Muscle layer of duodenum (tissue), 2 donors: ENCODE measurements around the gene TMEM164.

ENCODE experiments used
- H3K27ac ChIP-seq: one replicate; pipeline ENCODE4 v1.7.0; 2013; ENCODE audit warnings: mild to moderate bottlenecking, low read length
- H3K27me3 ChIP-seq: one replicate; pipeline ENCODE4 v1.7.0; 2013; ENCODE audit warnings: low read depth, mild to moderate bottlenecking, control low read depth, low read length
- H3K36me3 ChIP-seq, 2 donors: one replicate each; pipeline ENCODE4 v1.7.0; 2013; ENCODE audit warnings: low read length in 2 of 2, control low read depth in 1 of 2, mild to moderate bottlenecking in 1 of 2; ENCODE audit not compliant: insufficient read depth in 2 of 2, control insufficient read depth in 1 of 2
- H3K4me1 ChIP-seq, 2 donors: one replicate each; pipeline ENCODE4 v1.7.0; 2013; ENCODE audit warnings: low read length in 2 of 2, mild to moderate bottlenecking in 2 of 2, control low read depth in 1 of 2, moderate library complexity in 1 of 2; ENCODE audit not compliant: insufficient read depth in 2 of 2, control insufficient read depth in 1 of 2
- H3K4me3 ChIP-seq, 2 donors: one replicate each; pipeline ENCODE4 v1.7.0; 2013; ENCODE audit warnings: low read length in 2 of 2, low read depth in 1 of 2, mild to moderate bottlenecking in 1 of 2
- H3K9me3 ChIP-seq, 2 donors: one replicate each; pipeline ENCODE4 v1.7.0; 2013; ENCODE audit warnings: low read length in 2 of 2, control low read depth in 1 of 2, mild to moderate bottlenecking in 1 of 2; ENCODE audit not compliant: control insufficient read depth in 1 of 2
- donor health status: healthy.

TMEM164 gene

GRCh38 chrX:109987884-109988283, 15.0 kb upstream of the TMEM164 start:
- H3K4me1 ChIP-seq = no peaks in the 10 kb centered on the region
- H3K27ac ChIP-seq = no peak overlapping the region
- H3K36me3 ChIP-seq = no peaks in the 10 kb centered on the region
- H3K27me3 ChIP-seq = no peaks in the 10 kb centered on the region
- no peak overlapping the region for H3K4me3 ChIP-seq
- H3K9me3 ChIP-seq = no peaks in the 10 kb centered on the region

DNA sequence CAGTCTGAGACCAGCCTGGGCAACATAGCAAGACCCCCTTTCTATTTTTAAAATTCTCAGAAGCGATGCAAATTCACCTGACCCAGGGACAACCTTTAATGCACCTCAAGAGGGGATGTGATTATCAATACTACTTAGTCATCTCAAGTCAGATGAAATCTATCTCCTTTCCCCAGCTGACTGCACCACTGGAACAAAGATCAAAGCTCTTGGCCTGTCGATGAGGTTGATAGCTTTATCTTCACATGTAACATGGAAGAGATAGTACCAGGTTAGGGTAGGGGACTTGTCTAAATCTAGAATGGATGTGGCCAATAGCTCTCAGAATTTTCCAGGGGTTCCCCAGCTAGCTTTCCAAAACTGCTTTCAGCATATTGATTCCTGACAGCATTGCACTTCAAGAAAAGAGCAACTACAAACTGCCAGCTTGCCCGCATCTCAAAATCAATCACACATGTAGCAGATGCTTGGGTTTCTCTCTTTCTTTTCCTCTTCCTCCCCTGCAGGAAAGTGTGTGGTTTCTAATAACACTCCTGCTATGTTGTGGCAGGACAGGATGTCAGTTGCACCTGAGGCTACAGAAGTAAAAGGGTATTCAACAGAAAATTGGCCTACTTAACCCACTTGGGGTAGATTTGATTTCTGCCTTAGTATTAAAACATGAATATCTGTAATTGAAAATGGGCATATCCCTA, 12.2 kb upstream of the TMEM164 start:
- no peaks in the 10 kb centered on the region for H3K27me3 ChIP-seq
- no peaks in the 10 kb centered on the region for H3K36me3 ChIP-seq
- no peaks in the 10 kb centered on the region for H3K4me1 ChIP-seq
- H3K9me3 ChIP-seq = no peaks in the 10 kb centered on the region
- no peak overlapping the region for H3K4me3 ChIP-seq
- H3K27ac ChIP-seq = no peak overlapping the region

DNA sequence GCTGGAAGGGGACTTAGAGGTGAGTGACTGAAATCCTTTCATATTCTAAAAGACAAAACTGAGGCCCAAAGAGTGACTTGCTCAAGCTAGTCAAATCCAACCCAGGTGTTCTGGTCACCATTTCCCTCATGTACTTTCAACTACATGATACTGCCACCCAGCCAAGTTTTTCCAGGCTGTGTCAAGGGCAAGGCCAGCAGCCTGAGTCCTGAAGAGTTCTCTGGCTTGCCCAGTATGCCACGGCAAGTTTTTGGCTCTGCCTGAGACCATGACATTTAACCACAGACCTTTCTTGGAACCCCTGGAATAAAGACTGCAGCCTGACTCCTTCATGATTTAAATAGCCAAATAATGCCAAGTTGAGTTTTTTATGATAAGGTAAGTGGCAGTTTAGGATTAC, 10.7 kb upstream of the TMEM164 start:
- H3K36me3 ChIP-seq = no peaks in the 10 kb centered on the region
- no peak overlapping the region for H3K27ac ChIP-seq
- no peaks in the 10 kb centered on the region for H3K9me3 ChIP-seq
- no peak overlapping the region for H3K4me3 ChIP-seq
- H3K4me1 ChIP-seq = no peaks in the 10 kb centered on the region
- H3K27me3 ChIP-seq = no peaks in the 10 kb centered on the region

DNA sequence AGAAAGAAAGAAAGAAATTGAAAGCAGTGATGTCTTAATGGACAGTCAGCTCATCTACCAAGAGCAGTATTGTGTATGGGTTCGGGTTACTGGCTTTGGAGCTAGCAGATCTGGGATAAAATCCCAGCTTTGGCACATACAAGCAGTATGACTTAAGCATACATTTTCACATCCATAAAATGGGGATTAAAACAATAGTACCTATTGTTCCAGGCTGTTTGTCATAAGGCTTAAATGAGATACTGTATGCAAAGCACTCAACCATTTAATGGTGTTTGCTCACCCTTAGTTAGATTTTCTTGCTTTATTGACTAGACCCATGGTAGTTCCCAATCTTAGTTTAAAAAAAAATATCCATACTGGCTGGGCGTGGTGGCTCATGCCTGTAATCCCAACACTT, 7.8 kb upstream of the TMEM164 start:
- Histone ChIP-seq H3K4me3 (no peak overlapping the region), H3K9me3 (no peaks in the 10 kb centered on the region), H3K27ac (no peak overlapping the region), H3K27me3 (no peaks in the 10 kb centered on the region), H3K4me1 (no peaks in the 10 kb centered on the region), H3K36me3 (no peaks in the 10 kb centered on the region)

DNA sequence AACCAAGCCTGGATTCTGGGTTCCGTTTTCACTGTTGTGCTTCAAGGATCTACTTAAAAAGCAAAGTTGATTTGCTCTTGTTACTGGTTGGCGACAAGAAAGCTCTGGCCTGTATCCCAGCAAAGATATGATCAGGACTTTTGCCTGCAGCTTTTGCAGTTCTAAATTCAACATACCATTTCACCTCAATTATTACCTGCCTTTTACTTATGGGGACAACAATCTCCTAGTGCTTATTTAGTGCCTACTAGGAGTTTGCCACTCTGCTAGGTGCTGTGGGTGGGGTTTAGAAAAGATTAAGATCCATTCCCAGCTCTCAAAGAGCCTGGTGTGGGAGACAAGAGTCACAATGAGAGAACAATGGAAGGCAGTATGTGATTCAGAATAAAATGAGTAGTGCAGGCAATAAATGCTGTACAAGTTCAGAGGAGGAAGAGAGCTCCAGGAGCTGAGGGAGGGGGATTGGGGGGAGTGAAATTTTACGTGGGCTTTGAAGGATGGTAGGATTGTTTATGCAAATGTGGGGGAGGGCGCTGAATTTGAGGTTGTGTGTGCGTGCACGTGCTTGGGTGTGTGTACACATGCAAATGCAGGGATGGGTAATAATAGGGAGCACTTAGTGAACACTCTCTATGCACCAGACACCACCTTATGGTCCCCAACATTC, 5.0 kb upstream of the TMEM164 start:
- Histone ChIP-seq H3K27ac (no peak overlapping the region), H3K4me3 (no peak overlapping the region), H3K9me3 (no peaks in the 10 kb centered on the region), H3K4me1 (no peaks in the 10 kb centered on the region), H3K36me3 (no peaks in the 10 kb centered on the region), H3K27me3 (no peaks in the 10 kb centered on the region)

- Histone ChIP-seq H3K9me3 (no peaks in the 10 kb centered on the region), H3K36me3 (no peaks in the 10 kb centered on the region), H3K27ac (no peak overlapping the region), H3K27me3 (no peaks in the 10 kb centered on the region), H3K4me1 (peaks cover 0 to 13% of the 10 kb centered on the region in 2 donors), H3K4me3 (no peak overlapping the region)
Measured at GRCh38 chrX:110000000-110000399, 2.9 kb upstream of the TMEM164 start.

GRCh38 chrX:110000847-110001713, 1.8 kb upstream of the TMEM164 start:
- Histone ChIP-seq H3K27me3 (no peaks in the 10 kb centered on the region), H3K4me1 (peaks cover 0 to 13% of the 10 kb centered on the region in 2 donors), H3K4me3 (no peak overlapping the region), H3K27ac (no peak overlapping the region), H3K36me3 (no peaks in the 10 kb centered on the region), H3K9me3 (no peaks in the 10 kb centered on the region)

DNA sequence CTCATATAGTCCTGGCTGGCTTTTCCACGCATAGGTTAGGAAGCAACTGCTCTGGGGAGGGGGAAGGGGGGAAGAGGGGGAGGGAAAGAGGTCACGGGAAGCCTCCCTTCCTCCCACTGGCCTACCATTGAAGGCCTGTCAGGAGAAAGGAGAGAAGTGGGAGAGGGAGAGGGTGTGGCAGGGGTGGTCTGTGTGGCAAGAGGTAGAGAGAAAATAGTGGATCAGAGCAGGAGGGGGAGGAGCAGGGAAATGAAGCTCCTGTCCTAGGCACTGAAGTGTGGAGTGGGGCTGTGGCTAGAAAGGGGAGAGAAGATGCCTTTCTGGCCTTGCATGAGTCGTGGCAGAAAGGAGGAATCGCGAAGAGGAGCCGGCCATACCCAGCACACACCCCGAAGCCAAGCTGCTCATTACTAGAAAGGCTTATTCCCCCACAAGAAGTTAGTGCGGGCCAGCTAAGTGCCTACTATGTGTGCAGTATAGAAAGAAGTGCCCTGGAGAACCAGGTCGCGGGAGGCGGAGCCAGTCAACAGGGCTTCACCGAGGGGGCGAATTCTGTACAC, 1.1 kb upstream of the TMEM164 start:
- Histone ChIP-seq H3K36me3 (no peaks in the 10 kb centered on the region), H3K27me3 (no peaks in the 10 kb centered on the region), H3K4me3 (peak overlapping the region; percentile 26 to 59), H3K27ac (peak overlapping the region; percentile 23), H3K9me3 (no peaks in the 10 kb centered on the region), H3K4me1 (peaks cover 2 to 13% of the 10 kb centered on the region in 2 donors)

- peak overlapping the region; percentile 59 to 63 for H3K4me3 ChIP-seq
- H3K27ac ChIP-seq = peak overlapping the region; percentile 60
Measured at GRCh38 chrX:110003167-110004156, 548 bp downstream of the TMEM164 start.

GRCh38 chrX:110004215-110004614, 1.3 kb downstream of the TMEM164 start:
- no peaks in the 10 kb centered on the region for H3K36me3 ChIP-seq
- no peaks in the 10 kb centered on the region for H3K27me3 ChIP-seq
- H3K4me1 ChIP-seq = peaks cover 6 to 13% of the 10 kb centered on the region in 2 donors
- no peaks in the 10 kb centered on the region for H3K9me3 ChIP-seq
- H3K27ac ChIP-seq = peak overlapping the region; percentile 56
- H3K4me3 ChIP-seq = peak overlapping the region; percentile 33 to 59

More at GRCh38 chrX:110003167-110004156, 548 bp downstream of the TMEM164 start:
- no peaks in the 10 kb centered on the region for H3K9me3 ChIP-seq
- no peaks in the 10 kb centered on the region for H3K36me3 ChIP-seq
- no peaks in the 10 kb centered on the region for H3K27me3 ChIP-seq
- peaks cover 6 to 13% of the 10 kb centered on the region in 2 donors for H3K4me1 ChIP-seq
